Measurements from ENCODE around the gene ATF2.

Gene ATF2

GRCh38 chr2:175143678-175144077 is 24.3 kb downstream of the ATF2 start:
- TF ChIP-seq GATA2 (IDR thresholded peaks at IDR 0.05; ENCODE audit: low read depth, low read length) (no peak), GATA3 (IDR thresholded peaks at IDR 0.05; ENCODE audit: low read depth, low read length) (no peak)

DNA sequence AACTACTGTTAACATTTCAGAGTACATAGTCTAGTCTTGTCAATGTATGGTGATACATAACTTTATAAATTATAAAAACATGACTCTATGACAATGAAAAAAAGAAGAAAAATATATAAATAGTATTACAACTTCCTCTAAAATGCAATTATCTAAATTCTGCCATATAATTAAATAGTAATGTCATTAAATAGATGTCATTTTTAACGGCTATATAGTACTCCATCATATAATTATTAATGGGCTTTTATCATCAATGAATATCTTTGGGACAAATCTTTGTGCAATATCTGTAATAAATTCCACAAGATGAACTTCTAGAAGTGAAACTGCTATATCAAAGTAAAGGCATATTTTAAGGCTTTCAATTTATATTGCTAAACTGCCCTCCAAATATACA is 24.8 kb downstream of the ATF2 start:
- no peak for TF ChIP-seq GATA3 (IDR thresholded peaks at IDR 0.05; ENCODE audit: low read depth, low read length)
- TF ChIP-seq GATA2 (IDR thresholded peaks at IDR 0.05; ENCODE audit: low read depth, low read length) = no peak

DNA sequence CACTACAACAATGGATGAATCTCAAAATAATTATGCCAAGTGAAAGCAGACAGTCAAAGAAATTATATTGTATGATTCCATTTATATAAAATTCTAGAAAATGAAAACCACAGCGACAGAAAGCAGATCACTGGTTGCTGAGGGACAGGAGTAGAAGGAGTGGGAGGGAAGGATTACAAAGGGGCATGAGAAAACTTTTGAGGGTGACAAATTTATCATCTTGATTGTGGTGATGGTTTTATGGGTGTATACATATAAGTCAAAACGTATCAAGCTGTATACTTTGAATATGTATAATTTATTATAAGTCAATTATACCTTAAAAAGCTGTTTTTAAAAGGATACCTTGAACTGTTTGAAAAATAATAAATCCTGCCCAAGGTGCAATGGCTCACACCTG is 27.7 kb downstream of the ATF2 start:
- TF ChIP-seq GATA2 (IDR thresholded peaks at IDR 0.05; ENCODE audit: low read depth, low read length) (no peak), GATA3 (IDR thresholded peaks at IDR 0.05; ENCODE audit: low read depth, low read length) (no peak)

GRCh38 chr2:175137793-175138192 is 30.2 kb downstream of the ATF2 start:
- TF ChIP-seq GATA2 (IDR thresholded peaks at IDR 0.05; ENCODE audit: low read depth, low read length) (no peak), GATA3 (IDR thresholded peaks at IDR 0.05; ENCODE audit: low read depth, low read length) (no peak)

- no peak for TF ChIP-seq GATA3 (IDR thresholded peaks at IDR 0.05; ENCODE audit: low read depth, low read length)
- TF ChIP-seq GATA2 (IDR thresholded peaks at IDR 0.05; ENCODE audit: low read depth, low read length) = no peak
These were observed 31.4 kb downstream of the ATF2 start for GRCh38 chr2:175136334-175137215.

- TF ChIP-seq GATA2 (IDR thresholded peaks at IDR 0.05; ENCODE audit: low read depth, low read length) (no peak), GATA3 (IDR thresholded peaks at IDR 0.05; ENCODE audit: low read depth, low read length) (no peak)
These were observed 32.1 kb downstream of the ATF2 start for GRCh38 chr2:175135862-175136261.

DNA sequence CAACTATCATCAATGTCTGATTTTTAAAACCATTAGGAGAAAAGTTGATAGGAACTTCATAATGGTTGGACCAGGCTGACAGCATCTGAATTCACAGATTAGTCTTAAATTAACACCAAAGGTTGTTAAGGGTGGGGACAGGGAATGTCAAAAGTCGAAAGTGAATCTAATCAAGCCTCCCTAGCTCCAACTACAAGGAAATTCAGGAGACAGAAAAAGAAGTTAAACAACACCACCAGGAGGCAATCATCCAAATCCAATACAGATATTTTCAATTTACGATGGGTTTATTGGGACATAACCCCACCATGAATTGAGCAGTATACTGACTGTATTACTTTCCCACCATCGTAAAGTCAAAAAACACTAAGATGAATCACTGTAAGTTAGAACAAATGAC is 32.8 kb downstream of the ATF2 start:
- no peak for TF ChIP-seq GATA2 (IDR thresholded peaks at IDR 0.05; ENCODE audit: low read depth, low read length)
- TF ChIP-seq GATA3 (IDR thresholded peaks at IDR 0.05; ENCODE audit: low read depth, low read length) = no peak

DNA sequence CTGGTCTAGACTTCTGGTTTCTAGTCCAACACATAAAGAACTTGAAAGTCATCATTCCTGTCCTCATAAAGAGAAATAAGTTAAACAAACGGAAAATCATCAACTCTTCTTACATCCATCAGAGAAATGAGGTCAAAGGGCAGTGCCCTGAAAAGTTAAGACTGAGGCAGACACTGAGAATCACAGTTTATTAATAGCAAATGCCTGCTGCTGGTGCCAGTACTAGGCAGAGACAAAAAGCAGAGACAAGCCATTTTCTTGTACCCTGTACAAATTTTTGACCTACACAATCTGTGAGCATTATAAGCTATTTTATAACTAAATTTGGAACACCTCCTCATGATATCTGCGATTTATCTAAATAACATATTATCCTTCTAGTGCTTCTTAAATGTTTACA is 36.8 kb downstream of the ATF2 start:
- TF ChIP-seq GATA3 (IDR thresholded peaks at IDR 0.05; ENCODE audit: low read depth, low read length) = no peak

- TF ChIP-seq GATA3 (IDR thresholded peaks at IDR 0.05; ENCODE audit: low read depth, low read length) (no peak), GATA2 (IDR thresholded peaks at IDR 0.05; ENCODE audit: low read depth, low read length) (no peak)
These were observed 41.3 kb downstream of the ATF2 start for GRCh38 chr2:175126661-175127060.

DNA sequence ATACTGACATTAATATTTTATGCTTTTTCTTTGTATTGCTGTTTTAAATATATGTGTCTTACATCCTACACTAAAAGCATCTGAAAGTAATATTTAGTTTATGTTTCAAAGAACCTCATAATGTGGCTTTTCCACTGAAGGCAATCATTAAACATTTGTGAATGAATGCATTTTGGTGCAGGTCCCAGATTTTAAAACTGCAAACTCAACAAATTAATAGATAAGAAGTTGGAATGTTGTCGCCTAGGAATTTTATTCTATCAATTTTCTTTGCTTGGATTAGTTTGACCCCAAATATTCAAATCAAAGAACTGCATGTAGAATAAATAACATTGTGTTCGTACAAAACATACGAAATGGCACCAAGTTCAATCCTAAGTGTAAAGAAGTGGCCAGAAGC is 44.7 kb downstream of the ATF2 start:
- TF ChIP-seq GATA2 (IDR thresholded peaks at IDR 0.05; ENCODE audit: low read depth, low read length) (no peak), GATA3 (IDR thresholded peaks at IDR 0.05; ENCODE audit: low read depth, low read length) (no peak)

GRCh38 chr2:175111200-175111657 is 56.8 kb downstream of the ATF2 start:
- TF ChIP-seq GATA3 (IDR thresholded peaks at IDR 0.05; ENCODE audit: low read depth, low read length) (no peak), GATA2 (IDR thresholded peaks at IDR 0.05; ENCODE audit: low read depth, low read length) (no peak)

DNA sequence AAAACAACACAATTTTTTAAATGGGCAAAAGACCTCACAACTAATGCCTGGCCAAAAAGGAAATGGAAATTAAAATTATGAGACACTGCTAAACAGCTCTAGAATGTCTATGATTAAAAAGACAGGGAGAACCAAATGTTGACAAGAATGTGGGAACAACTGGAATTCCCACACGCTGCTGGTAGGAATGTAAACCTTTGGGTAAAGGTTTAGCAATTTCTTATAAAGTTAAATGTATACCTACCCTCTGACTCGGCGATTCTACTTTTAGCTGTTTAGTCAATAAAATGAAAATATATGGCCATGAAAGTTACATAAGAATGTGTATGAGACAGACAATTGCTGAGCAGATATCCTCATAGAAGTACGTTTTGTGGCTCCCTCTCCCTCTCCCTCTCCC is 60.9 kb downstream of the ATF2 start:
- no peak for TF ChIP-seq GATA2 (IDR thresholded peaks at IDR 0.05; ENCODE audit: low read depth, low read length)
- no peak for TF ChIP-seq GATA3 (IDR thresholded peaks at IDR 0.05; ENCODE audit: low read depth, low read length)

- TF ChIP-seq GATA2 (IDR thresholded peaks at IDR 0.05; ENCODE audit: low read depth, low read length) (no peak), GATA3 (IDR thresholded peaks at IDR 0.05; ENCODE audit: low read depth, low read length) (no peak)
These were observed 64.8 kb downstream of the ATF2 start for GRCh38 chr2:175103191-175103590.

DNA sequence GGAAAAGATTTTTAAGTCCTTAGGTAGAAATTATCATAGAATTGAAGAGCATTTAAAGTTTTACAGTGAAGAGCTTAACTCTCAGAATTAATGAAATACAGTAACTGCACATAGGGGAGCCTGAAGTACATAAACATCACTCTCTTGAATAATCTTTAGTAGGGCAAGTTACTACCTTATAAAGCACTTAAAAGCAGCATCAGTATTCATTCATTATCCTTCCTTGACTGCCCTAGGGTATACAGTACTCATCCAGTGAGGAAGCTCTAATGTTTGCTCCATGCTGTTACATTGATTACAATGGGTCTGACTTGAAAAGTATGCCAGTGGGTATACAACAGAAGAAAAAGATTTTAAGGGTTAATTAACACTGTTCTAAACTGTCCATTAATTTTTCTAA is 66.5 kb downstream of the ATF2 start:
- no peak for TF ChIP-seq GATA3 (IDR thresholded peaks at IDR 0.05; ENCODE audit: low read depth, low read length)

GRCh38 chr2:175097297-175097696 is 70.7 kb downstream of the ATF2 start:
- TF ChIP-seq GATA3 (IDR thresholded peaks at IDR 0.05; ENCODE audit: low read depth, low read length) = no peak
- TF ChIP-seq GATA2 (IDR thresholded peaks at IDR 0.05; ENCODE audit: low read depth, low read length) = no peak

Measured in SH-SY5Y (cell line).